ENCODE results near the gene SENP3.

The SENP3 gene

DNA sequence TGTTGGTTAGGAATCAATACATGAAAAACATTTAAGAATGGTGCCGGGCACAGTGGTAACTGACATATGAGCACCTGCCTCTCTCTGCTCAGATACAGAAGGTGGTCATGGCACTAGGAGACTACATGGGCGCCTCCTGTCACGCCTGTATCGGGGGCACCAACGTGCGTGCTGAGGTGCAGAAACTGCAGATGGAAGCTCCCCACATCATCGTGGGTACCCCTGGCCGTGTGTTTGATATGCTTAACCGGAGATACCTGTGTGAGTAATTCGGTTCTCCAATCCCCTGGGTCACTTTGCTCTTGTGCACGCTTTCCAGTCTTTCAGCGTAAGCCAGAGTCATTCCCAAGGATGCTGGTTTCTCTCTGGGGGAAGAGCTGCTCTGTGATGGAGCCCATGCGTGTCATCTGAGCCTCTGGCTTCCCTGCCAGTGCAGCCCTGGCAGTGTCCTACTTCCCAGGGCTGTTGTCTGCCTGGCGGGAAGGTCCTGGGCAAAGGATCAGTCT, 14.8 kb downstream of the SENP3 start:
- no peak for DNase-seq (ENCODE audit: low read depth, low spot score)

DNA sequence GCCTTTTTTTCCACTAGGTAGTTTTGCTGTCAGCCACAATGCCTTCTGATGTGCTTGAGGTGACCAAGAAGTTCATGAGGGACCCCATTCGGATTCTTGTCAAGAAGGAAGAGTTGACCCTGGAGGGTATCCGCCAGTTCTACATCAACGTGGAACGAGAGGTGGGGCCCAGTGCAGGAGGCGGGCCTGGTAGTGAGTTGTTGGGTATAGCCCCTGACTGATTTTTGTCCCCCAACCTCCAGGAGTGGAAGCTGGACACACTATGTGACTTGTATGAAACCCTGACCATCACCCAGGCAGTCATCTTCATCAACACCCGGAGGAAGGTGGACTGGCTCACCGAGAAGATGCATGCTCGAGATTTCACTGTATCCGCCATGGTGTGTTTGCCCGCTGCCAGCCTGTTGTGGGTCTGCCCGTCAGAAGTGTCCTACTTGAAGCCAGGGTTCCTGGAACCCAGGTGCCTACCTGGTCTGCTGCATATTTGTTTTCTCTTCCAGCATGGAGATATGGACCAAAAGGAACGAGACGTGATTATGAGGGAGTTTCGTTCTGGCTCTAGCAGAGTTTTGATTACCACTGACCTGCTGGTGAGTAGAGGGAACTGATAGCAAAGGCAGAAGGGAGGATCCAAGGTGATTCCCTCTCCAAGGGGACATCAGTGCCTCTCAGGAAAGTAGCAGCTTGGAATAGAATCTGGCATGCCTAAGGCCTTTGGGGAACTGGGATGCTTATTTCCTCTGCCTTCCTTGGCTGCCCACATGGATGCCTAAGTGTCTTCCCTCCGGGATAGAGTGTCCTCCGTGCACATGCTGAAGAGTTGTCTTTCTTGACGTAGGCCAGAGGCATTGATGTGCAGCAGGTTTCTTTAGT, 15.8 kb downstream of the SENP3 start:
- no peak for DNase-seq (ENCODE audit: low read depth, low spot score)

DNA sequence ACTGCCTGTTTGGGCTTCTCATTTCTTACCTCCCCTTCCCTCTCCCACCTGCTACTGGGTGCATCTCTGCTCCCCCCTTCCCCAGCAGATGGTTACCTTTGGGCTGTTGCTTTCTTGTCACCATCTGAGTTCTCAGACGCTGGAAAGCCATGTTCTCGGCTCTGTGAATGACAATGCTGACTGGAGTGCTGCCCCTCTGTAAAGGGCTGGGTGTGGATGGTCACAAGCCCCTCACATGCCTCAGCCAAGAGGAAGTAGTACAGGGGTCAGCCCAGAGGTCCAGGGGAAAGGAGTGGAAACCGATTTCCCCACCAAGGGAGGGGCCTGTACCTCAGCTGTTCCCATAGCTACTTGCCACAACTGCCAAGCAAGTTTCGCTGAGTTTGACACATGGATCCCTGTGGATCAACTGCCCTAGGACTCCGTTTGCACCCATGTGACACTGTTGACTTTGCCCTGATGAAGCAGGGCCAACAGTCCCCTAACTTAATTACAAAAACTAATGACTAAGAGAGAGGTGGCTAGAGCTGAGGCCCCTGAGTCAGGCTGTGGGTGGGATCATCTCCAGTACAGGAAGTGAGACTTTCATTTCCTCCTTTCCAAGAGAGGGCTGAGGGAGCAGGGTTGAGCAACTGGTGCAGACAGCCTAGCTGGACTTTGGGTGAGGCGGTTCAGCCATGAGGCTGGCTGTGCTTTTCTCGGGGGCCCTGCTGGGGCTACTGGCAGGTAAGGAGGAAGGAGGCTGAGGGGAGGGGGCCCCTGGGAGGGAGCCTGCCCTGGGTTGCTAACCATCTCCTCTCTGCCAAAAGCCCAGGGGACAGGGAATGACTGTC, 17.5 kb downstream of the SENP3 start, which contains the start of gene CD68:
CD68 (plus strand) TSS at position 638 of the 833 bp plus-strand sequence; CDS start at position 678, 40 bp downstream.
- no peak for DNase-seq (ENCODE audit: low read depth, low spot score)

DNA sequence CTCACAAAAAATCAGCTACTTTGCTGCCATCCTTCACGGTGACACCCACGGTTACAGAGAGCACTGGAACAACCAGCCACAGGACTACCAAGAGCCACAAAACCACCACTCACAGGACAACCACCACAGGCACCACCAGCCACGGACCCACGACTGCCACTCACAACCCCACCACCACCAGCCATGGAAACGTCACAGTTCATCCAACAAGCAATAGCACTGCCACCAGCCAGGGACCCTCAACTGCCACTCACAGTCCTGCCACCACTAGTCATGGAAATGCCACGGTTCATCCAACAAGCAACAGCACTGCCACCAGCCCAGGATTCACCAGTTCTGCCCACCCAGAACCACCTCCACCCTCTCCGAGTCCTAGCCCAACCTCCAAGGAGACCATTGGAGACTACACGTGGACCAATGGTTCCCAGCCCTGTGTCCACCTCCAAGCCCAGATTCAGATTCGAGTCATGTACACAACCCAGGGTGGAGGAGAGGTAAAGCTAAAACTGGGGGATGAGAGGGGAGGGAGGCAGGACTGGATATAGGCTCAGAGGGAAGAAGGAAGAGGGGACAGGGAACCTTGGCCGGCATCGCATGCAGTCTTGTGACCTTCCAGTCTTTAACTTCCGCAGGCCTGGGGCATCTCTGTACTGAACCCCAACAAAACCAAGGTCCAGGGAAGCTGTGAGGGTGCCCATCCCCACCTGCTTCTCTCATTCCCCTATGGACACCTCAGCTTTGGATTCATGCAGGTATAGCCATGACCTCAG, 18.3 kb downstream of the SENP3 start:
- no peak for DNase-seq (ENCODE audit: low read depth, low spot score)

DNA sequence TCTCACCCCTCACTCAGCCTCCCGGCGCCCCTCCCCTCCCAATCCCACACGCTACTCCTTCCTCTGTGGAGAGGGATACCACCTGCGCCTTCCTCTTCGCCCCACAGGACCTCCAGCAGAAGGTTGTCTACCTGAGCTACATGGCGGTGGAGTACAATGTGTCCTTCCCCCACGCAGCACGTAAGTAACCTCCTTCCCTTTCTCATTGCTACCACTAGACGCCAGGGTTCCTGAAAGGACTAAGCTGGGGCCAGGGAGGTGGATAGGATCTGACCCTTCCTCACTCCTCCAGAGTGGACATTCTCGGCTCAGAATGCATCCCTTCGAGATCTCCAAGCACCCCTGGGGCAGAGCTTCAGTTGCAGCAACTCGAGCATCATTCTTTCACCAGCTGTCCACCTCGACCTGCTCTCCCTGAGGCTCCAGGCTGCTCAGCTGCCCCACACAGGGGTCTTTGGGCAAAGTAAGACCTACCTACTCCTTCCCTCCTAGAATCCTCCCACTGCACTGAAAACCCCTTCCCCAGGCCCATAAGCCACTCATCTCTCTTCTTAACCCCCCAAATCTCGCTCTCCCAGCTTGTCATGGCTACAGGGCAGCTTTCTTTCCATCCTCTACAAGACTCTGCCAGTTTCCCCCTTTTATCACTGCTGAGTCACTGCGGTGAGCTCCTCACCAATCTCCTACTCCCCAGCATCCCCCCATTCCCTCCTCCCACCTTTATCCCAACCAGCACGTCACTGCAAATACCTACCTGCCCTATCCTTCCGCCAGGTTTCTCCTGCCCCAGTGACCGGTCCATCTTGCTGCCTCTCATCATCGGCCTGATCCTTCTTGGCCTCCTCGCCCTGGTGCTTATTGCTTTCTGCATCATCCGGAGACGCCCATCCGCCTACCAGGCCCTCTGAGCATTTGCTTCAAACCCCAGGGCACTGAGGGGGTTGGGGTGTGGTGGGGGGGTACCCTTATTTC, 19.2 kb downstream of the SENP3 start:
- no peak for DNase-seq (ENCODE audit: low read depth, low spot score)

DNA sequence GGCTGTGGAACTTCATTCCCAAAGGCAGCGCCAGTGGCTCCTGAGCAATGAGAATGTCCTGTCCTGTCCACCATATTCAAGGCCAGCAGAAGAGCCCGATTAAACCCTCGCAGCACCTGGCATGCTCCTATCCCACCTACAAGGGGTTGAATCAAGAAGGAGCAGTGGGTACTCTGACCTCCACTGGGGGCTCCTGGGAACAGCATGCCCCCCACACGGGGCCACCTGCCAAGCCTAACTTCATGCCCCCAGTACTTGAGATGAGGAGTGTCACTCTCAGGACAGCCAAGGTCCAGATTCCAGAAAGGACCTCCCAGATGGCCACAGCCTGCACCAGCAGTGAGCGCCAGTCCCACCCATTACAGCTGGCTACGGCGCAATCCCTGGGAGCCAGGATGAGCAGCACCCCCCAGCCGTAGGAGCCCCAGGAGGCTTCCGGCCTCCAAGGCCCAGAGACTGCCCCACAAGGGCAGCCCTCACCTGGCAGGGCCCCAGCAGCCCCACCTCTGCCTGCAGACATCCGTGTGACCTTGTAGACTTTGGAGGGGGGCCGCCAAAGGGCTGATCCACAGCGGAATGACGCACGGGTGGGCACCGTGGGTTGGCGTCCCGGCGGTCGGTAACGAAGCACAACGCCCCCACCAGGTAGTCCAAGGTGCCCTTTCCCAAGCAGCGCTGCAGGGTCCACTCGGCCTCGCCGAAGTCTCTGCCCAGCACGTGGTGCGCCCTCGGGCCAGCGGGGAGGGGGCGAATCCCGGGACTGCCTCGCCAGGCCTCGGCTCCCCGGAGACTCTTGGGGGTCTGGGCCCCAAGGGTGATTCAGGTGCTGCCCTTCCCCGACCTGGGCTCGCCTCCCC, 20.9 kb downstream of the SENP3 start:
- DNase-seq (ENCODE audit: low read depth, low spot score): no peak

DNA sequence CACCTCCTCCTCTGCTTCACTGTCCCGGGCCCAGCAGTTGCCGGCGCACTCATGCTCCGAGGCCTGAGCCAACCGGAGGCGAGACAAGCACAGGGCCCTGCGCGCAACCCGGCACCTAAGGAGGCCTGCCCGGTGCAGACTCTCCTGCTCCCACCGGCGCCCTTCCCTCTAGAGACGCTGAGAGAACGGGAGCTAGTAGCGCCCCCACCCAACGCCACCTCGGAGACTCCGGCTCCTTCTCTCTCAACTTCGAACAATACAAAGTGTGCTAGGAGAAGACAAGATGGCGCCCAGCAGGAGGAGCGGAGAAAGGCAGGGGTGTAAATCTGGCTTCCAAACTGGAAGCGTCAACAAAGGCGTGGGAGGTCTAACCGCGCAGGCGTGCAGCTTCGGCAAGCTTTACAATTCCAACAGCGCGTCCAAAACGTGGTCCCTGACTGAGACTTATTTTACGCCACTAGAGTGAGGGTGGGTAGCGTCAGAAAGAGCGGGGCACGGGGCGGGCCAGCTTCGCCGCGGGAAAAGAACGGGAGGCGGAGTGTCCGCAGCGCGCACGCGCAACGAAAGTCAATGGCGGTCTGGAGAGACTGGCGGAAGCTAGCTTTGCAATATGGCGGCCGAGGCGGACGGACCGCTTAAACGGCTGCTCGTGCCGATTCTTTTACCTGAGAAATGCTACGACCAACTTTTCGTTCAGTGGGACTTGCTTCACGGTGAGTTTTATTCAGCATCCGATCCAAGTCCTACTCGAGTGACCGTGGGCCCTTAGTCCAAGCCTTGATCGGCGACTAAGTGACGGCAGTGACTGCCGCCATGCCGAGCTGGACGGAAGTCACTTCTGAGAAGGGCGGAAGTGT, 21.8 kb downstream of the SENP3 start, which contains the start of gene MPDU1:
MPDU1 (plus strand) TSS at position 600 of the 857 bp plus-strand sequence; CDS start at position 611, 11 bp downstream.
- peak; percentile 94 for DNase-seq (ENCODE audit: low read depth, low spot score)

DNA sequence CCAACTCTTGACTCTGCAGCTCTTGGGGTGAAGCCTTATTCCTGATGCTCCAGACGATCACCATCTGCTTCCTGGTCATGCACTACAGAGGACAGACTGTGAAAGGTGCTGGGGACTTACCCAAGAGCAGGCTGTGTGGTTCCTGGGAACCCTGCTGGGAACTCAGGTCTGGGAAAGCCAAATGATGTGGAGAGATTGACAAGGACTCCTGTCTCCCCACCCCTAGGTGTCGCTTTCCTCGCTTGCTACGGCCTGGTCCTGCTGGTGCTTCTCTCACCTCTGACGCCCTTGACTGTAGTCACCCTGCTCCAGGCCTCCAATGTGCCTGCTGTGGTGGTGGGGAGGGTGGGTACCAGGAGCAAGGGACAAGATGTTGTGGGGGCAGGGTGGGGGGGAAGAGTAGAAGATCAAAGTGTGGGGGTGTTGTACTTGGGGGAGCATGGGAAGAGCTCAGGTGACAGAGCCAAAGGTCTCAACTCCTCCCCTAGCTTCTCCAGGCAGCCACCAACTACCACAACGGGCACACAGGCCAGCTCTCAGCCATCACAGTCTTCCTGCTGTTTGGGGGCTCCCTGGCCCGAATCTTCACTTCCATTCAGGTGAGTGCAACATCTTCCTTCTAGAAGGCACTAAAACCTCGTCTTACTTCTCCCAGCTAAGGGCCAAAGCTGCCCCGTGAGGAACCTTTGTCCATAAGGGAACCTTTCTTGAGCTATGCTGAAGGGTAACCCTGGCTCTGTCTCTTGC, 25.1 kb downstream of the SENP3 start:
- DNase-seq (ENCODE audit: low read depth, low spot score): no peak

DNA sequence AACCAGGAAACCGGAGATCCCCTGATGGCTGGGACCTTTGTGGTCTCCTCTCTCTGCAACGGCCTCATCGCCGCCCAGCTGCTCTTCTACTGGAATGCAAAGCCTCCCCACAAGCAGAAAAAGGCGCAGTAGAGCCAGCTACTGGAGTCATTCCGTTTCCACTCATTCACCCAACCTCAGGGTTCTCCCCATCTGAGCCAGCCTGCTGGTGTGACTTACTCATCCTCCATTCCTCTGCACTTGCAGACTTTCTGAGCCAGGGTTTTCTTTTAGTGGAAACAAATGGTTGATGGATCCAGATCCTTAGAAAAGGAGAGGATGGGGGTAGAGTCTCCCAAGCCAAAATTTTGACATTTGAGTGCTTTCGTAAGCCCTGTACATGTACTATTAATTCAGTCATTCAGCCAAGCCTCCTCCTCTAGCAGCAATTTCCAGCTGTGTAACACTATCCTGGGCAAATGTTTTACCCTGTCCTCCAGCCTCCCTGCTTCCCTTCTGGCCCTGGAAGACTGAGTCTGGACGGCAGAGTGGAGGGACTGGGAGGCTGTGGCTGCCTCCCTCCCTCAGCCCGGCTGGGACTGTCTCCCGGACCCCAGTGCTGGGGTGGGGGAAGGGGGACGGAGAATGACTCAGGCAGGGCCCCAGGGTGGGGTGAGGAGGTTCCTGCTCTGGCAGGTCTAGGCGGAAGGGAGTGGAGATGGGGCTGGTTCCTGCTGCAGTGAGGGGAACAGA, 25.9 kb downstream of the SENP3 start:
- no peak for DNase-seq (ENCODE audit: low read depth, low spot score)

DNA sequence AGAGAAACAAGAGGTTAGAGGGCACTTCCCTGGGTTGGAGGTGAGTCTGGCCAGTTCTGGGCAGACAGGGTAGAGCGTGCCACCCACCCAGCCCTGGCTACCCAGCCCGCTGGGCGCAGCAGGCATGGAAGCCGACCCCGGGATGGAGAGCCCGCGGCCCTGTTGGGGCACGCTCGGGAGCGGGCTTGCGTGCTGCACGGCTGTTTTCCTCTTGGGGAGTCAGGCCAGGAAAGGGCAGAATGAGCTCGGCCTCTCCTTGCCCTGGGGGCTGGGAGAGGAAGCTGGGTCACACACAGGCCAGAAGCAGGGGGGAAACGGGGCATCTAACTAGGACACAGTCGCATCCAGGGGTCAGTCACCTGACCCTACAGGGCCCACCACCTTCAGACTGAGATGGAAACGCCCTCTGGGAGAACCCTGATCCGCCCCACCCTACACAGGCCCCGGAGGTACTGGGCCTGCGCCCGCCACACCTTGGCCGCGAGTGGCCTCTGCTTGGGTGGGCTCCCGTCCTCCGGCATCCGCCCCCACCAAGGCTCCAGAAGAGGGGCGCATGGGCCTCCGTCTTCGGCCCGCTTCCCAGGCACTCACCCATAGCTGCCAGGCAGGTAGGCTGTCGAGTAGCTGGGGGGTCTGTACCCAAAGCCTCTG, 27.0 kb downstream of the SENP3 start:
- no peak for DNase-seq (ENCODE audit: low read depth, low spot score)

DNA sequence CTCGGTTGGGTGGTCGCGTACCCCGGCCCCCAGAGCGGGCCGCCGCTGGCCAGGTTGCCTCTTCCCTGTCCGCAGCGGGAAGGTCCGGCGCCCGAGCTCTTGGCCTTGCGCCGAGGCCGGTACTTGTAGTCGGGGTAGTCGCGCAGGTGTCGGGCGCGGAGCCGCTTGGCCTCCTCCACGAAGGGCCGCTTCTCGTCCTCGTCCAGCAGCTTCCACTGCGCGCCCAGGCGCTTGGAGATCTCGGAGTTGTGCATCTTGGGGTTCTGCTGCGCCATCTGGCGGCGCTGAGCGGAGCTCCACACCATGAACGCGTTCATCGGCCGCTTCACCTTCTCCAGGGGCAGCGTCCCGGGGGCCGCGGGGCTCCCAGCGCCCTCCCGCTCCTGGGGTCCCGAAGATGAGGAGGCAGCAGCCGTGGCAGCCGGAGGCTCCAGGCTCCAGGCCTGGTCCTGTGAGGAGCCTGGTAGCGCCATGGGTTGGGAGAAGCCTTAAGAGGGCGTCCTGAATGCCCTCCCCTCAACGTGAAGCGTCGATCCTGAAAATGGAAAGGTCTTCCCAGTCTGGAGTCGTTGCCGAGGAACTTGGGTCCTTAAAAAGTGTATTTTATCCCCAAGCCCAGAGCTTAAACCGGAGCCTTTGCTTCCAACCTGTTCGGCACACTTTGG, 27.6 kb downstream of the SENP3 start:
- no peak for DNase-seq (ENCODE audit: low read depth, low spot score)

DNA sequence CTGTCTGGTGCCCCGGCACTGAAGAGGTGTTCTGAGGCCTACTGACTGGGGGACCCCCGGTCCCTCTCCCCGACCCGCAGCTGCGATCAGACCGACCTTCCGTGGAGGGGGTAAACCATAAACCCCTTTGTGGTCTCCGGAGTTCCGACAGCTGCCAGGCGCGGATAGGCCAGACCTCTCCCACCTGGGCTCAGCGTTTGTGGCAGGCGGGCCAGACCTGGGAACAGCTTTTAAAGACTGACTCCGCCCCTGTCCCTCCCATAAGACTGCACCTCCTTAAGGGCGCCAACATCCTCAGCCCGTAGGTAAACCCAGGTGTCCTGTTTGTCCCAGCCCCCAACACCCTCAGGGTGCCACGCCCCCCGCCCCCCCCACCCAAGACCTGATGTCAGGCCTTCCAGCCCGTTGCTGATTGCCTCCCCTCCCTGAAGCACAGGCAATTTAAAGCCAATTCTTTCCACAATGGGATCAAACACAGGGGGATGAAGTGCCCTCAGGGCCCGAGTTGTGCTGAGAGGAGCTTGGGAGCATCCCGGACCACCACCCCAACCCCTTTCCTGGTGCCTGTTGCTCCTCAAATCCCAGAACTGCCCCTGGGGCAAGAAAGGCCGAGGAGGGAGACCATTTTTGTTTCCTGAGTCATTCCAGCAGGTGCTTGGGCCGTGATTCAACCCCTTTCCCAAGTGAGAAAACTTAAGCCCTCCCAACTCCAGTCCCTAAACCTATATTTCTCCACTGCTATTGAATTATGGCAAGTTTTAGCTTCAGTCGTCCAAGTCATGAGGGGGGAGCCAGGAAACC, 28.4 kb downstream of the SENP3 start, which contains the start of gene SOX15:
SOX15 (minus strand) TSS at position 204 of the 801 bp plus-strand sequence. CDS start 418 bp downstream, outside the sequence.
- no peak for DNase-seq (ENCODE audit: low read depth, low spot score)

DNA sequence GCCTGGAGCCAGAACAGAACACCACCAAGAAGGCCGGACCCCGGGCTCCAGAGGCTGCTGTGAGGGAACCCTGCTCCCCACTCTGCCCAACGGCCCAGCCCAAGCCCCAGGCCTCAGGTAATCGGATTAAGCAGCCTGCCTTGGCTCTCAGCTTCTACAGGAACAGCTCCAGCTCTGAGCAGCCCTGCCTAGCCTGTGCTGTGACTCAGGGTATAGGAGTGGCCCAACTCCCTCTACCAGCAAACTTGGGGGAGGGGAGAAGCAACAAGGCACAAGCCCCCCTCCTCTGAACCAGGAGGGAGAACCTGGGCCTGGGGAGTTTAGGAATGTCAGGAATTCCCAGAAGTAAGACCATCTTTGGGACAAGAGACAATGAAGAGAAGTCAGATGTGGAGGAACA, 29.0 kb downstream of the SENP3 start:
- no peak for DNase-seq (ENCODE audit: low read depth, low spot score)

DNA sequence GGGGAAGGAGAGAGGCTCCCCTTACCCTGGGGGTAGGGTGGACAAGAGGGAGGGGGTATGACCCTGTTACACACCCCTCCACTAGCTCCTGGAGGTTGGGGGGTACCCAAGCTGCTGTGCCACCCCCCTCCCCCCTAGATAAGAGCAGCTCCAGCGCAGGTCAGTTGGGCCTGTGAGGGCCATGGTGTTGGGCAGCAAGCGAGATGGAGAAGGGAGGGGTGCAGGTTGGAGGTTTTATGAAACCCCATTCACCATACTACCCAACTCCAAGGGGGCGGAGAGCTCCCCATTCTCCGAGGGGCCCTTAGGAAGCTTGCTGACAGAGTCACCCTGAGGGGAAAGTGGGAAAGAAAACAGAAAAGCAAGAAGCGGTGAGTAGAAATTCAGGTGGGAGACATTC, 29.9 kb downstream of the SENP3 start:
- DNase-seq (ENCODE audit: low read depth, low spot score): no peak

All from brain pericyte (primary cell).